ENCODE measurements around the gene AOPEP.

Gene AOPEP

DNA sequence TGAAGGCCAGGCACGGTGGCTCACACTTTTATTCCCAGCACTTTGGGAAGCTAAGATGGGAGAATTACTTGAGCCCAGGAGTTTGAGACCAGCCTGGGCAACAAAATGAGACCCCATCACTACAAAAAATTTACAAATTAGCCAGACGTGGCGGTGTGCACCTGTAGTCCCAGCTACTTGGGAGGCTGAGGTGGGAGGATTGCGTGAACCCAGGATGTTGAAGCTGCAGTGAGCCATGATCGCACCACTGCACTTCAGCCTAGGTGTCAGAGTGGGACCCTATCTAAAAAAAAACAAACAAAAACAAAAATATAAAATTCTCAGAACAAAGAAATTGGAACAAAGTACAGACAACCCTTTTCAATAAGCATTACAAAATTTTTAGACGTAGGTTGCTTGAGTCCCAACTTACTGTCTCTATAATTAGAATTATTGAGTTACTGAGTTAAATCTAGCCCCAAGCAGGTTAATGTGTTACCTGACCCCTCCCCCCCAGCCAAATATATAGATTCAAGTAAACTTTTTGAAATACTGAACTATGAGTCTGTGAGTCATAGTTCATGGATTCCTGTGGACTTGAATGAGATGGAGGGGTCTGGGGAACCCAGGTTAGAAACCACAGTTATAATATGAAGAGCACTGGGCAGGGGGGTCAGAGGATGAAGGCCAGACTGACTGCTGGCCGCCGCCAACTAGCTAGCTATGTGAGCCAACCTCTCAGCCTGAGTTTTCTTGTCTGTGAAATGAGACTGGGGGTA lies 173.1 kb downstream of the AOPEP start:
- DNase-seq (ENCODE audit: low spot score): no peak

DNA sequence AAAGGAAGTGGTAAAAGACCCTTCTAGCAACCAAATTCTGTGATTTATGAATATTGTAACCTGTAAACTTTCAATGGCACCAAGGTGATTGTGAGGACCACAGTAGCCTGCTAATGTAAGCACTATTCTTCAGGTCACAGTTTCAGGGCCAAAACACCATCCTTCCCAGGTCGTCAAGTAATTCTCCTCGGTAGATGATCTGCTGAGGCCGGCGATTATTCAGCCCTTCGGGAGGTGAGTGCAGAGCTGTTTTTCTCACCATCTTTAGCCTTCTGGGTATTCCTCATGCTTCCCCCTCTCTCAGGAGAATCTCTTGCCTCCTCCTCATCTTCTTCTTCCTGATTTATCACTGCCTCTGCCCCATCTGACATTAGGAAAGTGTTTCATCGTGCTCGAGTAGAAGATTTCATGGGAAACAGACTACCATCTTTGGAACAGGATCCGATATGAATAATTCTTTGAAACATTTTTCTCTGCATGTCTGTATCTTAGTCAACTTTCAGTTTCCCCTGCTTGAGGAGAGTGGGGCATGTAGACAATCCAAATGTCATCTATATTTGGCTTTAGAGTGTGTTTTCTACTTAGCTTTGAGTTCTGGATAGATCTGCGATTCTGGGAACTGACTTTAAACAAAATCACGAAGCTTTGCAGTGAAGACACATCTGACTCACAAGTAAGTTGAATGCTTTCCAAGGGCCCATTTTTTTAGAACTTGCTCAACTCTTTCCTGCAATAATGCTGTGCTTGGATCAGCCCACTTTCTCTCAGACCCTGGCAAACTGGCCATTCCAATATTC lies 173.9 kb downstream of the AOPEP start:
- DNase-seq (ENCODE audit: low spot score): peak; percentile 16

DNA sequence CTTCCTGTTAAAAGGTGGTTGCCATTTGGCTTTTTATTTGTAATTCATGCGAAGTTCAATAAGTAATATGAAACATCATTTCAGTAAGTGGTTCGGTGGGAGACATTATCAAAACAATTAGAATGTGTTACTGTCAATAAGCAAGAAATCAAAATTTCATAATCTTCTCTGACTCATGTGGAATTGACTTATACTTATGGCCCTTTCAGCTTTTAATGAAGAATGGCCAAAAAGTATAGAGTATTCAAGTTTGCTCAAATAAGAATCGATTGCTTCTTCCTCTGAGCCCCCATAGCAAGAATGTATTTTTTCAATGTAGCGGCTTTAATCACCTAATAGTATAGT lies 174.5 kb downstream of the AOPEP start:
- DNase-seq (ENCODE audit: low spot score): no peak

DNA sequence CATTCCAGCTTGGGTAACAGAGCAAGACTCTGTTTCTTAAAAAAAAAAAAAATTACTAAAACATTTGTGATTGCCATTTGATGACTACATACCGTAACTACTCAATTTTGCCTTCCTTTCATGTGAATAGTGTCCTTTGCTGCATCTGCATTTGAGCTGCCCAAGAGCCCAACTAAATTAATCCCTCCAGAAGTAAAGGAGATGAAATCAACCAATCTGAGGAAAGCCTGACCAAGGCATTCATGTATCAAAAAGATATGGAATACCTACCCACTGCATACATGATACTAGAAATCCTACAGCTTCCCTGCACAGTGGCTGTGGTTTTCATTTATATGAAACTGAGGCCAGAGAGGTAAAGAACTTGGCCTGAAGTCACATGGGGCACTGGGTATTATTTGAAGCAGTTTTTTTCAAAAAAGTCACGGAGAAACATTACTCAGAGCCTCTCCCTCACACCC lies 177.5 kb downstream of the AOPEP start:
- DNase-seq (ENCODE audit: low spot score): peak; percentile 3

DNA sequence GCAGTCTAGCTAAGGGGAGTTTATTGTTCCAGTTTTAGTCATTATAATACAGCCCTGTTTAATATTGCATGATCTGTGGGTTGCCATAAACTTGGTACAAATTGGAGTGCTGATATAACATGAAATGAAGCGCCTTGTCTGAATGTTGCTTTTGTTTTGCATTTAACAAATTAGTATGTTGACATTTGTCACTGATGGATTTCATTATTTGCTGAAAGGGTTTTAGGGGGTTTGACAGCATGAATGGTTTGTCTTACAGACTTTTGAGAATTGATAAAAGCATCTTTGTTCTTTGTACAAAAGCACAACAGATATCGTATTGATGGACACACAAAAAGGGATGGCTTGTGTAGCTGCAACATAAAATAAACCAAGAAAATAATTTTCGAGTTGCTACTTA lies 178.3 kb downstream of the AOPEP start:
- DNase-seq (ENCODE audit: low spot score): no peak

DNA sequence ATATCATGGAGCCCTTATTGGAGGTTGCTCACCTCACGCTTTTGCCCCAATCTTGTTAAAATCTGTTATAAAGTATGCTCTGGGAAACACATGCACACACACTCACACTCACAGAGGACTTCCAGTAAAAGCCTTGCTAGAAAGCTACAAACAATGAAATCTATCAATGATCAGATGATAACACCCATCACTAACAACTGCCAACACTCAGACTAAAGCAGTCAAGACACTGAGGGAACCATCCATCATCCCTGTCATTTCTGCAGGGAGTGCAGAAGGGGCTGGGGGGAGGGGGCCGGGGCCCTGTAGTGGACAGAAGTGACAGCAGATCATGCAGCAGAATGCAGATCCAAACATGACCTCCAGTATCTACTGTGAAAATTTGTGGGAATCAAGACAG lies 179.1 kb downstream of the AOPEP start:
- DNase-seq (ENCODE audit: low spot score): peak; percentile 27

DNA sequence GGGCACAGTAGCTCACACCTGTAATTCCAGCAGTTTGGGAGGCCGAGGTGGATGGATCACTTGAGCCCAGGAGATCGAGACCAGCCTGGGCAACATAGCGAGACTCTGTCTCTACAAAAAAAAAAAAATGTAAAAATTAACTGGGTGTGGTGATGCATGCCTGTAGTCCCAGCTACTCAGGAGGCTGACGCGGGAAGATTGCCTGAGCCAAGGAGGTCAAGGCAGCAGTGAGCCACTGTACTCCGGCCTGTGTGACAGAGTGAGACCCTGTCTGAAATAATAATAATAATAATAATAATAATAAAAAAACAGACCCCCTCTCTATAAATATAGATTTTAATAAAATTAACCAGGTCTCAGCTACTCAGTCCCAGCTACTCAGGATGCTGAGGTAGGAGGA lies 179.7 kb downstream of the AOPEP start:
- DNase-seq (ENCODE audit: low spot score): peak; percentile 14

DNA sequence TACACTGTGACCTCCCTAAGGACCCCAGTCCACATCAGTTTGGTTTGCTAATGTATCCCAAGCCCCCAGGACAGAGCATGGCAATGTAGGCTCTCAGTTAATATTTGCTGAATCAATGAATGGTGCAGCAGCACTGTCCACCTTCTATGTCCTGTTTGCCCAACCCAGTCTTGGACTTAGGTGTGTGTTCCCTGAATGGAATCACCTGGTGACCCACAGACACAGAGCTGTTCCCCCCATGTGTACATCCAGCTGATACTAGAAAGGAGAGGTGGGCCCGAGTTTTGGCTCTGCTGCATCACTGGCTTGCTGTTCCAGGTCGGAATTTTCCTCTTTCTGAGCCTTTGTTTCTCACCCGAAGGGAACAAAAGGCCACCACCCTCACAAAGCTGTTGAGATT lies 180.2 kb downstream of the AOPEP start:
- peak; percentile 24 for DNase-seq (ENCODE audit: low spot score)

DNA sequence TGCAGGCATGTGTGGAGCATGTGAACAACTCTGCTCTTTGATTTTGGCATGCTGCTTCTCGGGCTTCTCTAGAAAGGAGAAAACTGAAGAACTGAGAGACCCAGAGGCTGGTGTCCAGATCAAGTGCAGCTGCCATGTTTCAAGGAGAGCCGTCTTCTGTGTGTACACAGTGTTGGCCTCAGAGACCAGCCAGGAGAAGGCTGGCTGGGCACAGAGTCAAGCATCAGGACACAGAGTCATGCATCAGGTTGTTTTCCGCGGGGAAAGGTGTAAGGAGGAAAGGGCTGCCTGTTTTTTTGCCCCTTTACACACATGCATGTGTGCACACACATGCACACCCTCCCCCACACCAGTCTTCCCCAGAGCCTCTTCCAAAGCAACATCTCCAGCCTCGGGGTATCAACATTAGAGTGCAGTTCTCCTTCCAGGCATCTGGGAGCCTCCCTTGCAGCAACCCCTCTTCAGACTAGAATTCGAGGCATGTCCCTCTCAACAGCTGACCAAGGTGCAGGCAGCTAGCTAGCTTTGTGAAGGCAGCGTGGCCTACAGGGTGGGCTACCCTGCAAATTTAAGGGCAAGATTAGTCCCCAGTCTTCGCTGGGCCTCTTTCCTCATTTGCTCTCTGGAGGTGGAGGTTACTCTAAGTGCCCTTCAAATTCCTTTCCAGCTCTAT lies 180.9 kb downstream of the AOPEP start:
- DNase-seq (ENCODE audit: low spot score): peak; percentile 32

DNA sequence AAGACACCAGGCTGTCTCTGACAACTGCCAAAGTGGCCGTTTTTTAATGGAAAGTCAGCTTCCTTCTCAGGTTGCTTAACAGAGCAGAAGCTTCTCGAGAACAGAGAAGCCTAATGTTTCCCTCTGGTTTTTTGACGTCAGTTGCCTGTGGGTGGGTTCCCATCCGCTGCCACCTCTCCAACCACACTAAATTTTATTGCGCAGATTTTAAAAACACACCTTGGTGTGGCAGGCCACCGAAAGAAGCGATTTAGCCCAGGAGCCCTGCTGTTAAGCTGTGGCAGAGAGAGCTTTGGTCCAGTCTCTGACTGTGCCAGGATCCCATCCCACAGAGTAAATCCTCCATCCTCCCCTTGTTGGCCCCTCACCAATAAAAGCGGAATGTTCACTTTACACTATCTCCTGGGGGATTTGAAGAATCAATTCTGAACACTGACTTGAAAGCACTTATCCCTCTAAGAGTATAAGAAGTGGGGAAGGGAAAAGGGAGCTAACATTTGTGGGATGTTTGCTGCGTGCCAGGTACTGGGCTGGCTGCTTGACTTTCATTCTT lies 181.6 kb downstream of the AOPEP start:
- peak; percentile 39 for DNase-seq (ENCODE audit: low spot score)

DNA sequence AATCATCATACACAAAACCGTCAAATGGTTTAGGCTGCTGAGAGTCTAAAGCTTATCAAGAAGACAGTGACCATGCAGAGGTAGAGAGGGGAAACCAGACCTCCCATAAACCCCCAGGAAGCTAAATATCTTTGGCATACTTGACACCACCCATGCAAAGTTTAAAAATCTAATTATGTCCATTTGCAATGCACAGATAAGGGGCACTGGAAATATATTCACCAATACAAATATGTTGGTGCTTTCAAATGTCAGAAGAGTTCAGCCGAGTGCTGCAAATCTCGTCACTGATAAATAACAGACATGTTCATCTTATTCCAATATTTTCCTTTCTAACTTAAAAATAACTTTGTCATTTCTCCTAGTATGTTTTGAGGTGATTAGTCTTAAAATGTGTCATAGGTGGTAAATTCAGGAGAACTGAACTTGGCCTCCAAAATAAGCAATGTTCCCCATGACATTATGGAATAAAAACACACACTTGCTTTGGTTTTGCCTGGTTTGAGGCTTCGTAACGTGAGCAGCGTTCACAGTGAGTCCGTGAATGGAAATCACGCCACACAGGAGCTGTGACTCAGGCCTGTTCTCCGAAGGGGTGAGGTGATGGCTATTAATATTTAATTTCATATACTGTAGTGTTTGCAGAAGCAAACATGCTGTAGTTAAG lies 182.2 kb downstream of the AOPEP start:
- DNase-seq (ENCODE audit: low spot score): peak; percentile 3

DNA sequence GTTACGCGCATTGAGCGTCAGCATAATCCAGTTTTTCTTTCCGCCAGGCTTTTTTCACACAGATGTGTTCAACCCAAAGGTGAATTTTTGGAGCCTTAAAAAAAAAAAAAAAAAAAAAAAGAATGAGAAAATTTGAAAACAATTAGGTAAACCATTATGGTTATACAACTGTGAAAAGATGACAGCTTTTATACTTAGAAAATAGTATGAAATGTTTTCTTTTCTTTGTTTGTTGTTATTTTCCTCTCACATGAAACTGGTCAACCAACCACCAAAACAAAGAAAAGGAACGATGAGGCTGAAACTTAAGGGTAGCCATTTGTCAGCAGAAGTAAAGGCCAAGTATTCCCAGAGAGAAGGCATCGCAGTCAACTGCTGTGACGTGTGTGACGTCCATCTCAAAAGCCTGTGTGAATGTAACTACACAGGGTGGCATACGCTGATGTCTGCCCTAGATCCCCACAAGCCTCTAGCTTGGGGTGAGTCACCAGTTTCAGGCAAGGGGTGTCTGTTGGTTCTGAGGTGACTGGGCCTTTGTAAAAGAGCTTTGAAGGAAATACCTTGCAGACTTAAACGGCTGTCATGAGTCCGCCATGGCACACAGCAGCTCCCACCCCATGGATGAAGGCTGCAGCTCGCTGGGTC lies 182.9 kb downstream of the AOPEP start:
- peak; percentile 34 for DNase-seq (ENCODE audit: low spot score)

DNA sequence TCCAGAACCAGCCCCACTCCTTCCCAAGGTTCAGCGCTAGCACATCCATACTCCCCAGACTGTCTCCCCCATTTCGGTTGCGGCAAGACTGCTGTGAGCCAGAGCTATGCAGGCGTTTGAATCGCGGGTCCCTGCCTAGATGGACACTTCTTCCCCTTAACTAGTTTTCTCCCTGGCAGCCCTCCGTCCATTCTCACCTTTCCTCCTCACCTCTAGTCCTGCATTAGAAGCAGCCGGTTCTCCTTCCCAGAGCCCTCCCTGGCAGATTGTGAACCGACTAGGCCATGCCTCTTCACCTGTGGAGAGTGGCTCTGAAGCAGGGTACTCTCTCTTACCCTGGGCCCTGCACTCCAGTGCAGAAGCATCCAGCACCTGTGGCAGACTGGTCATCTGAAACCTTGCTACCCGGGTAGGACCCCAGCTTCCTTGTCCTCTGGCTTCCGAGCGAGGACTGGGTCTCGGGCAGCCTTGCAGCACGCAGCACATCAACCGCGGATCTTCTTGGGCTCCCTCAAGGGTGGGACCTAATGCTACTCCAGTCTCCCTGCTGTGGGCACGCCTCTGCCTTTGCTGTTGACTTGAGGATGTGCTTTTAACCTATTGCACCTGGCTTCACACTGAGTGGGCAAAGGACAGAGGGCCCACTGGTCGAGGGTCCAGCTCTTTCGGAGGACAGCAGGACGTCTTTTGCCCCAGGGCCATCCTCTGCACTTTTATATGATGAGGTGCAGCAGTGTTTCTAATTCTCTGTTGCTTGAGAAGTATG lies 183.6 kb downstream of the AOPEP start:
- peak; percentile 42 for DNase-seq (ENCODE audit: low spot score)

DNA sequence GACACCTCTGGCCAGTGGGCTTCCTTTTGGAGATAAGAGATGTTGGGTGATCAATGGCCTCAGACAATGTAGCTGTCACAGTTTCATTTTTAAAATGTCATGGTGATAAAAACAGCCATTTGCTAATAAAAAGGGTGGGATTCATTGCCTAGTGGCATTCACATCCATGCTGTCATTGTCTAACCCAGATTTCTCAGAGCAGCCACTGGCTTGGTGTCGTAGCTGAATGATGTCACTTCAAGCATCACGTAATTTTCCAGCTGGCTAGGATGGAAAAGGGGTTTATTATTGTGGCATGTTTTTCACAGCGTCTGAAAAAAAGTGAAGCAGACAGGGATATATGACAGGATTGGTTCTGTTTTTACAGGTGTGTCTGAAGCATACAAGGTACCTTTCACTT lies 184.7 kb downstream of the AOPEP start:
- peak; percentile 23 for DNase-seq (ENCODE audit: low spot score)

DNA sequence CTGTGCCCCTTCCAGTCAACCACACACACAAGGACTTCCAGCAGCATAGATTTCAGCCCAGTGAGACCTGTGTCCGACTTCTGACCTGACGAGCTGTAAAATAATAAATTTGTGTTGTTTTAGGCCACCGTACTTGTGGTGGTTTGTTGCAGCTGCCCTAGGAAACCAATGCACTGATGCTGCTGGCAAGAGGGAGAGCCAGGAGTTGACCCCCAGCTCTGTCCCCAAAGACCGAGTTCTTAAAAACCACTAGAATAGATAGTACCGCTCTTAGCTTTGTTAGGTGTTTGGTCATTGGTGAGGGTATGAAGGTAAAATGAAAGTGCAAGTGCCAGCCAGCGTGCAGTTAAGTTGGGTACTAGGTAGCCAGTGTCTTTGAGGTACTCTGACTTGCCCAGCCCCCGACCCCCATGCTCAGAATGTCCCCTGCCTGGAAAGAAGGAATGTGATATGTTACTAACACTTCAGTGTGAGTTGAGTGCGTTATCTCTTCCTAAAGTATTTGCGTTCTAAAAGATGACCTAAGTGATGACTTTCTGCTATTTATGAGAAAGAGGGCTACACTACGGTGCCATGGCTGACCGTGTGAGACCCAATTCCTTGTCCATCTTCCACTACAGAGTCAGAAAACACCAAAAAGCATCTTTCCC lies 185.6 kb downstream of the AOPEP start:
- peak; percentile 22 for DNase-seq (ENCODE audit: low spot score)

DNA sequence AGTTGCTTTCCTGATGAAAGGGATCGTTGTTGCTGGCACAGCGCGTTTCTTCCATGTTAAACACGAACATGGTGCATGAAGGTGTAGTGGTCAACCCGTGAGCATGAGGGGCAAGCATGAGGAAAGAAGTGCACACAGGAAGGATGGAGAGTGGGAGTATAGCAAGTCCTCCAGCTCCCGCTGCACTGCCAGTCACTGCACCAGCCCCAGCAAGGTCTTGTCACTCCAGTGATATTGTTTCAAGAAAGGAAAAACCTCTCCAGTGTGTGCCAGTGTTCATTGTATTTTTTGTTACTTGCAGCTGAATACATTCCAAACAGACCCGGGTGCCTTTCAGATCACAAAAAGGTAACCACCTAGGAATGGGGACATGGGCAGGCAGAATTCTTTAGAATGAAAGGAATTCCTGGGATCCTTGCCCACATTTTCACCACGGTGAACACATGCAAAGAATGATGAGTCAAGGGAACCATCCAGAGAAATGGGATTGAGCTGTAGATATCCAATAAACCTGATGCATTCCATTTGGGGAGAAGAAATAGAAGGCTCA lies 186.3 kb downstream of the AOPEP start:
- peak; percentile 32 for DNase-seq (ENCODE audit: low spot score)

DNA sequence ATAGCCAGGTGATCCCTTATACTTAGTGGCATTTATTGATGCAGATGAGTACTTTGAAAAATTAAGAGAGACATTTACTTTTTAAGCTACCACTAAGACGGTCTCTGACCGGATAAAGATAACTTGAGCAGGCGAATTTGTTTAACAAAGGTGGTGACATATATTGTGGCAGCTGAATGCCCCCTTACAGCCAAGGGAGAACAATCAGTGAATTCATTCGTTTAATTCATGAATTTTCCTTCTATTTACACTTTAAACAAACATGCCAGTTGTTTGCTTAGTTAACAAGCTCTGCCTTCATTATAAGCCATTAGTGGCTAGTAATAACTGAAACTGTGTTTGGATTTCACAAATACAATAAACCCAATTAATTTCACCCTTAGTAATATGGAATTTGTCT lies 187.1 kb downstream of the AOPEP start:
- no peak for DNase-seq (ENCODE audit: low spot score)

DNA sequence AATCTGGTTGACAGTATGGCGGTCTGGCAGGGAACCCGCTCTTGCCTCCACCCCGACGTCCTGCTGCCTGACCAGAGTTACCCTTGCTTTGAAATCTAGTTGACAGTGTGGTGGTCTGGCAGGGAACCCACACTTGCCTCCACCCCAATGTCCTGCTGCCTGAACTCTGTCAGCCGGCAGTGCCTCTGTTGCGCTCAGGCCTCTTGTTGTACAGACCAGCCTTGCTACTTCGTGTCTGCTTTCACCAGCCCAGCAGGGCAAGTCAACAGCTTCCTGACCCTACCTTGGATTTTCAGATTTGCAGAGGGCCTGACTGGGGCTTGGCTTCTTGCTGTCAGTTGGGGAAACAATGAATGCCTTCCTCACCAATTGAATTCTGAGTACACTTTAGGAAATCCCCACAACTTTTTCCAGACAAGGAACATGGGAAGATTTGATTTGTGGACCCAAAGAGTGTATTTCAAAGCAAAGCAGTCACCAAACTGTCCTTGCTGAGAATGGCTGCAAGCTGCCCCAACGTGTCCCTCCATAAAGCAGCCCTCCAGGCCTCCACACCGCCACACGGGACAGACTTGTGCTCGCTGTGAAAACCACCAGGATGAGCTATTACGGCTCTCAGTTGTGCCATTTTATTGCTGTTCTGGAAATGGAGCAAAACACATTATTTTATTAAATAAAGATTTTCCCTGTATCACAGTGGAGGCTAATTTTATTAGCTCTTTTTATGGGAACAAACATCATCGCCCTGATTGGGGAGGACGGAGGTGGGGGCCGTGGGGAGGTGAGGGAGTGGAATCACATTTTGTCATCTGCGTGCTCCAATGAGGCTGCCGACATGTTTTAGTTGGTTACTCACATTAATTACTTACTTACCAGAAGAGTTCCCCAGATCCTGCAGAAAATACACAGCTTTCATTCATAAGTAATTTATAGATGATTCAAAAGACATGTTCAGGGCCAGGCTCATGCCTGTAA lies 189.3 kb downstream of the AOPEP start:
- DNase-seq (ENCODE audit: low spot score): peak; percentile 47

DNA sequence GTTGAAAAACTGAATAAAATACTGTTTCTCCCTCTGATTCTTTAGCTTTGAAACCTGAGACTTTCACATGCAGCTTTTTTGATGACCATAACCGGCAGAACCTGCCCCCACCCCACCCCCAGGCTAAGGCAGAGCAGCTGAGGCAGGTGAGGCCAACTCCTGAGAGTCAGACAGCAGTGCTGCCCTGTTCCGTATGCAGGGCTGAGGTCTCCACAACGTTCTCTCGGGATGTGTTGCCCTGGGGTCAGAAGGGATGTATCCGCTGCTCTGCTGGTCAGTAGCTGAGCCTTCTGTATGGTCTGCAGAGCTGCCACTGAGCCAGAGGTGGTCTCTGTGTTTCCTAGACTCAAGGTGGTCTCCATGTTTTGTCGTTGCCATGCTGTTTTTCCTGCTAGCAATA lies 190.5 kb downstream of the AOPEP start:
- DNase-seq (ENCODE audit: low spot score): peak; percentile 49
